GM10266 (cell line): ENCODE data around the gene ARPC5.

Experiments
- DNase-seq: peaks from one replicate; pipeline ENCODE4 v3.0.0; 2012; ENCODE audit errors: extremely low spot score
- TF ChIP-seq, protein P1 (sequence below): IDR thresholded peaks from 2 replicates; pipeline ENCODE4 v1.5.1; 2012; ENCODE audit warnings: mild to moderate bottlenecking, low read depth; ENCODE audit not compliant: control insufficient read depth, insufficient read depth; ENCODE audit errors: missing control alignments

Gene ARPC5

DNA sequence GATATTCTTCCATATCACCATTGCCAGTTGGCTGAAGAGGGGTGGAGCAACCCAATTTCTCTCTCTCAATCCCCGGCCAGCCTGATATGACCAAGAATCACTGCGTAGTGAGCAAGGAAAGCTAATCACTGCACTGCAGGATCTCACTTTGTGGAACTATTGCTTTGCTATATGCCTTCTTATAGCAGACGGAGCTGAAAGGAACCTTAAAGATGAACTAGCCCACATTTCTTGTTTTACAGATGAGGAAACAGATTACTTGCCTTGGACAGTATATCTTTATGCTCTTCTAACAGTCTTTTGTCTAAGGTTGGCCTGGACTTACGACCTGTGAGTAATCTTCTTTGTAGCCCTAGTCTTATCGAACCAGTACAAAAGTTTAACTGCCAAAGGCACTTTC, 9.9 kb upstream of the ARPC5 start:
- TF ChIP-seq, protein P1, sequence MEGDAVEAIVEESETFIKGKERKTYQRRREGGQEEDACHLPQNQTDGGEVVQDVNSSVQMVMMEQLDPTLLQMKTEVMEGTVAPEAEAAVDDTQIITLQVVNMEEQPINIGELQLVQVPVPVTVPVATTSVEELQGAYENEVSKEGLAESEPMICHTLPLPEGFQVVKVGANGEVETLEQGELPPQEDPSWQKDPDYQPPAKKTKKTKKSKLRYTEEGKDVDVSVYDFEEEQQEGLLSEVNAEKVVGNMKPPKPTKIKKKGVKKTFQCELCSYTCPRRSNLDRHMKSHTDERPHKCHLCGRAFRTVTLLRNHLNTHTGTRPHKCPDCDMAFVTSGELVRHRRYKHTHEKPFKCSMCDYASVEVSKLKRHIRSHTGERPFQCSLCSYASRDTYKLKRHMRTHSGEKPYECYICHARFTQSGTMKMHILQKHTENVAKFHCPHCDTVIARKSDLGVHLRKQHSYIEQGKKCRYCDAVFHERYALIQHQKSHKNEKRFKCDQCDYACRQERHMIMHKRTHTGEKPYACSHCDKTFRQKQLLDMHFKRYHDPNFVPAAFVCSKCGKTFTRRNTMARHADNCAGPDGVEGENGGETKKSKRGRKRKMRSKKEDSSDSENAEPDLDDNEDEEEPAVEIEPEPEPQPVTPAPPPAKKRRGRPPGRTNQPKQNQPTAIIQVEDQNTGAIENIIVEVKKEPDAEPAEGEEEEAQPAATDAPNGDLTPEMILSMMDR = no peak
- DNase-seq = no peak

DNA sequence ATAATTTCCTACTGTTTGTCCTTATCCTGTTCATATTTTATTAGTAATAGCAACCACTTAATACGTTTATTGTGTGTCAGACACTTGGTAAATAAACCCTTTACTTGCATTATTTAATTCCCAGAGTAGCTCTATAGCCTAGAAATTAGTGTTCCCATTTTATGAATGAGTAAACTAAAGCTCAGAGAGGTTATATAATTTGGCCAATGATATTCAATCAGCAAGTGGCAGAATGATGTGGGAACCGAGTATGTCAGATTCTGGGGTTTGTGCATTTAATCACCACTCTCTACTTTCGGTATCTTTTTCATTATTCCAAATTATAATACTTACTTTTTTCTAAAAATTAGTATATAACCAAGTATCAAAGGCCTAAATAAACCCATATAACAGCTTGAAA, 6.6 kb upstream of the ARPC5 start:
- no peak for DNase-seq
- TF ChIP-seq, protein P1 = no peak

DNA sequence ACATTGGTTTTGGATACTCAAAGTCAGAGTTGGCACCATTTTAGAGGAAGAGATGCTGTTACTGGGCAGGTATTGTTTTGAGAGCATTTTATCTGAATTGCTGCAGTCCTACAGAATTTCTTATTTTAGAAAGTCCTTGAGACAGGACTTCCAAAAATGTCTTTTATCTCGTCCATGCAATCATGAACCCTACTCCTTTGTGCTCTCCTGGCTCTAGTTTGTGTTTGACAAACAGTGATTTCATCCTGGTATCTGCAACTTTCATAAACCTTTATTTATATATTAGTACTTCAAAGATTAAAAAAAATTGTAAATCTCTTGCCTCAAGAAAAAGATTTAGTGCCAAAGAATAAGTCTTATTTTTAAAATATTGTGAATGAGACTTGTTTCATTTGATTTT, 4.6 kb upstream of the ARPC5 start:
- TF ChIP-seq, protein P1 = no peak

DNA sequence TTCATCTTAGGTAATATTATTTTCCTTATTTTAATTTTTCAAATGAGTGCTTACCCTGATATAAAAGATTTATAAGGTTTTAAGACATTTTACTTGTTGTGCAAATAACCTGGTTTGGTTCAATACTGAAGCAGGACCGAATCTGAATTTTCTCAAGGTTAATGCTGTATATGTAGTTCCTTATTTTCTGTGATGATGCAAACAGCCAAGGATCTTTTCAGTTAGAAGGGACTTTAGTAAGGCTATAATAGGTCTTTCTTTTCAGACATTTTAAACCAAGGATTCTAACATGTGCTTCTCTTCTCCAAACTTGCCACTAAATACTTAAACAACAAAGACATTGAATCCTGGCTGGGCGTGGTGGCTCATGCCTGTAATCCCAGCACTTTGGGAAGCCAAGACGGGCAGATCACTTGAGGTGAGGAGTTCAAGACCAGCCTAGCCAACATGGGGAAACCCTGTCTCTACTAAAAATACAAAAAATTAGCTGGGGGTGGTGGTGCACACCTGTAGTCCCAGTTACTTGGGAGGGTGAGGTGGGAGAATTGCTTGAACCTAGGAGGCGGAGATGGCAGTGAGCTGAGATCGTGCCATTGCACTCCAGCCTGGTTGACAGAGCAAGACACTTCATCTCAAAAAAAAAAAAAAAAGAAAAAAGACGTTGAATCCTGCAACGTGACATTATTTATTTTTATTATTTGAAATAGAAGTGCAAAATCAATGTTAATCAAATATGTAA, 3.2 kb upstream of the ARPC5 start:
- TF ChIP-seq, protein P1 = no peak
- DNase-seq = no peak

More for the DNA sequence above, 4.6 kb upstream of the ARPC5 start:
- no peak for DNase-seq

DNA sequence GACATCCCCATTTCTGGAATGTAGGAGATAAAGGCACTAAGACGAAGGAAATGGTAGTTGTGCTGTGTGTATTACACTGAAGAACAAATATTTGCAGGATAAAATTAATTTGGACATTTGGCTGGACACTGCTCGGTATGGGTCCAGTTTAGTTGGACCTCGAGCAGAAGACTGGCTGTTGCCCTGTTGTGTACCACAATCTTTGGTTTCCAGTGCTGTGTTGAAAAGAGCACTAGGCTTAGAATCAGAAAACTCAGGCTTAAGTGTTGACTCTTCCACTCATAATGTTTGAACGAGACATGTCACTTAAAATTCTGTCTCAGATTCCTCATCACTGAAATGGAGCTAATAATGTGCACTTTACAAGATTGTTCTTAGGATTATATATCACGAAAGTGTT, 1.2 kb upstream of the ARPC5 start:
- TF ChIP-seq, protein P1 = no peak
- no peak for DNase-seq

DNA sequence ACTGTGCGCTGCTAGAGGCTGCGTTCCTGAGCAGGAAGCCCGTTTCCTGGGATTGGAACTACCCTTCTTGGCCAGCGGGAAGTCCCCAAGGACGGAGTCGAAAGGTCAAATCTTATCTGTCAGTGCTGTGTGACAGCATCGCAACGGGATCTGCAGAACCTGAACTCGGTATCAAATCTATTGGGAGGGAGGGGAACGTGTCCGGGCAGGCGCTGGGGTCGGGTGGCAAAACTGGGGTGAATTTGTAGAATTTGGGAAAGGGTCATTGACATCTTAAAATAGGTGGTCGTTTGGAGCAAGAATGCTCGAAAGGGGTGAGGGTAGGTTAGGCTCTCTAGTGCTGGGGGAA, 725 bp upstream of the ARPC5 start:
- DNase-seq = no peak
- TF ChIP-seq, protein P1 = no peak

DNA sequence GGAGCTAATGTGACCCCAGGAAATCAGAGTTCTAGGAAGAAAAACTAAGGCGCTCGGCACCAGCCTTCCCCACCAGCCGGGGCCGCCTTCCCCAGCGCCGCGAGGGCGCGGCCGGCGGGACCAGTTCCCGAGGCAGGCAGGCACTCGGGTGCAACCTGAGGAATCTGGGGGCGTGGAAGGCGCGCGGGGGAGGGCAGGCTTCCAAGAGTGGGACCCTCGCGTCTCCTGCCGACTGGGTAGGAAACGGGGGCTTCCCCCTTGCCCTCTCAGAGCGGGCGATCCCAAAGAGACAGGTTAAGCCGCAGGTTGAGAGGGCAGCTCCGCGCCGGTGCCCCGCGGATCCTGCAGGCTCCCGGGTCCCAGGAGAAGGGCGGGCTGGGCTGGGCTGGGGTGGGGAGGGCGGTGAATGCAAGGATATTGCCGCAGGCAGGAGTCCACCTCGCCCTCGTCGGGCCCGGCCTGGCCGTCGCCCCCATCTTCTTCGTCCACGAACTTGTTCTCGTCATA, 431 bp downstream of the ARPC5 start:
- no peak for DNase-seq
- TF ChIP-seq, protein P1 = no peak
